ENCODE measurements around the gene VWA8. TPM values are rescaled to one million over a fixed set of nuclear protein-coding genes. Genes with fewer than 3 reads are reported as not detected.

VWA8 gene
- total and polyA plus RNA-seq, 2 of the 13 experiments (the other 11 are each of a cell fraction or from before 2014, with no cell fraction given), result 9.1 to 17.3 TPM

DNA sequence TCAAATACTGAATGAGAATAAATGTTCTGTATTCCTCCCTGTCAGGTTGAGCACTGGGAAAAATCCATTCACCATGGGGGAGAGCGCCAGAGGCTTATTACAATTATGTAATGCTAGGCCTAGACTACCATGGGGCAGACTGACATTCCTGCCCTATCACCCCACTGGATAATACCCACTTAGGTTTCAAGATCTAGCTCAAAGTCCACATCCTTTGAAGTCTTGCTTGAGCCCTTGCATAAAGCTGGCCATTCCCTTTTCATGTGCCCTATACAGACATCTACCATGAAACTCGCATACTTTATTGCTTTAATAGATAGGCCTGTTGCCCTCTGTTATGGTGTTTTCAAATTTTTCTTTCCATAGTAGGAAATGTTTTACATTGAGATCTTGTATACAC, 354.3 kb downstream of the VWA8 start (continued):
- TF ChIP-seq, protein P1, sequence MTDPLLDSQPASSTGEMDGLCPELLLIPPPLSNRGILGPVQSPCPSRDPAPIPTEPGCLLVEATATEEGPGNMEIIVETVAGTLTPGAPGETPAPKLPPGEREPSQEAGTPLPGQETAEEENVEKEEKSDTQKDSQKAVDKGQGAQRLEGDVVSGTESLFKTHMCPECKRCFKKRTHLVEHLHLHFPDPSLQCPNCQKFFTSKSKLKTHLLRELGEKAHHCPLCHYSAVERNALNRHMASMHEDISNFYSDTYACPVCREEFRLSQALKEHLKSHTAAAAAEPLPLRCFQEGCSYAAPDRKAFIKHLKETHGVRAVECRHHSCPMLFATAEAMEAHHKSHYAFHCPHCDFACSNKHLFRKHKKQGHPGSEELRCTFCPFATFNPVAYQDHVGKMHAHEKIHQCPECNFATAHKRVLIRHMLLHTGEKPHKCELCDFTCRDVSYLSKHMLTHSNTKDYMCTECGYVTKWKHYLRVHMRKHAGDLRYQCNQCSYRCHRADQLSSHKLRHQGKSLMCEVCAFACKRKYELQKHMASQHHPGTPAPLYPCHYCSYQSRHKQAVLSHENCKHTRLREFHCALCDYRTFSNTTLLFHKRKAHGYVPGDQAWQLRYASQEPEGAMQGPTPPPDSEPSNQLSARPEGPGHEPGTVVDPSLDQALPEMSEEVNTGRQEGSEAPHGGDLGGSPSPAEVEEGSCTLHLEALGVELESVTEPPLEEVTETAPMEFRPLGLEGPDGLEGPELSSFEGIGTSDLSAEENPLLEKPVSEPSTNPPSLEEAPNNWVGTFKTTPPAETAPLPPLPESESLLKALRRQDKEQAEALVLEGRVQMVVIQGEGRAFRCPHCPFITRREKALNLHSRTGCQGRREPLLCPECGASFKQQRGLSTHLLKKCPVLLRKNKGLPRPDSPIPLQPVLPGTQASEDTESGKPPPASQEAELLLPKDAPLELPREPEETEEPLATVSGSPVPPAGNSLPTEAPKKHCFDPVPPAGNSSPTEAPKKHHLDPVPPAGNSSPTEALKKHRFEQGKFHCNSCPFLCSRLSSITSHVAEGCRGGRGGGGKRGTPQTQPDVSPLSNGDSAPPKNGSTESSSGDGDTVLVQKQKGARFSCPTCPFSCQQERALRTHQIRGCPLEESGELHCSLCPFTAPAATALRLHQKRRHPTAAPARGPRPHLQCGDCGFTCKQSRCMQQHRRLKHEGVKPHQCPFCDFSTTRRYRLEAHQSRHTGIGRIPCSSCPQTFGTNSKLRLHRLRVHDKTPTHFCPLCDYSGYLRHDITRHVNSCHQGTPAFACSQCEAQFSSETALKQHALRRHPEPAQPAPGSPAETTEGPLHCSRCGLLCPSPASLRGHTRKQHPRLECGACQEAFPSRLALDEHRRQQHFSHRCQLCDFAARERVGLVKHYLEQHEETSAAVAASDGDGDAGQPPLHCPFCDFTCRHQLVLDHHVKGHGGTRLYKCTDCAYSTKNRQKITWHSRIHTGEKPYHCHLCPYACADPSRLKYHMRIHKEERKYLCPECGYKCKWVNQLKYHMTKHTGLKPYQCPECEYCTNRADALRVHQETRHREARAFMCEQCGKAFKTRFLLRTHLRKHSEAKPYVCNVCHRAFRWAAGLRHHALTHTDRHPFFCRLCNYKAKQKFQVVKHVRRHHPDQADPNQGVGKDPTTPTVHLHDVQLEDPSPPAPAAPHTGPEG (CRISPR knock-in tag; IDR thresholded peaks at IDR 0.05), result no peak
- TF ChIP-seq NFAT5 (CRISPR knock-in tag; IDR thresholded peaks at IDR 0.05) (no peak), ZNF317 (CRISPR knock-in tag; IDR thresholded peaks at IDR 0.05) (no peak), ZNF329 (CRISPR knock-in tag; IDR thresholded peaks at IDR 0.05; ENCODE audit: low read depth) (no peak), NPAS2 (CRISPR knock-in tag; IDR thresholded peaks at IDR 0.05; ENCODE audit: borderline replicate concordance) (no peak), NFIB (CRISPR knock-in tag; IDR thresholded peaks at IDR 0.05; ENCODE audit: borderline replicate concordance) (no peak), ZNF737 (CRISPR knock-in tag; IDR thresholded peaks at IDR 0.05; ENCODE audit: borderline replicate concordance) (no peak)
- TF ChIP-seq, protein P2, sequence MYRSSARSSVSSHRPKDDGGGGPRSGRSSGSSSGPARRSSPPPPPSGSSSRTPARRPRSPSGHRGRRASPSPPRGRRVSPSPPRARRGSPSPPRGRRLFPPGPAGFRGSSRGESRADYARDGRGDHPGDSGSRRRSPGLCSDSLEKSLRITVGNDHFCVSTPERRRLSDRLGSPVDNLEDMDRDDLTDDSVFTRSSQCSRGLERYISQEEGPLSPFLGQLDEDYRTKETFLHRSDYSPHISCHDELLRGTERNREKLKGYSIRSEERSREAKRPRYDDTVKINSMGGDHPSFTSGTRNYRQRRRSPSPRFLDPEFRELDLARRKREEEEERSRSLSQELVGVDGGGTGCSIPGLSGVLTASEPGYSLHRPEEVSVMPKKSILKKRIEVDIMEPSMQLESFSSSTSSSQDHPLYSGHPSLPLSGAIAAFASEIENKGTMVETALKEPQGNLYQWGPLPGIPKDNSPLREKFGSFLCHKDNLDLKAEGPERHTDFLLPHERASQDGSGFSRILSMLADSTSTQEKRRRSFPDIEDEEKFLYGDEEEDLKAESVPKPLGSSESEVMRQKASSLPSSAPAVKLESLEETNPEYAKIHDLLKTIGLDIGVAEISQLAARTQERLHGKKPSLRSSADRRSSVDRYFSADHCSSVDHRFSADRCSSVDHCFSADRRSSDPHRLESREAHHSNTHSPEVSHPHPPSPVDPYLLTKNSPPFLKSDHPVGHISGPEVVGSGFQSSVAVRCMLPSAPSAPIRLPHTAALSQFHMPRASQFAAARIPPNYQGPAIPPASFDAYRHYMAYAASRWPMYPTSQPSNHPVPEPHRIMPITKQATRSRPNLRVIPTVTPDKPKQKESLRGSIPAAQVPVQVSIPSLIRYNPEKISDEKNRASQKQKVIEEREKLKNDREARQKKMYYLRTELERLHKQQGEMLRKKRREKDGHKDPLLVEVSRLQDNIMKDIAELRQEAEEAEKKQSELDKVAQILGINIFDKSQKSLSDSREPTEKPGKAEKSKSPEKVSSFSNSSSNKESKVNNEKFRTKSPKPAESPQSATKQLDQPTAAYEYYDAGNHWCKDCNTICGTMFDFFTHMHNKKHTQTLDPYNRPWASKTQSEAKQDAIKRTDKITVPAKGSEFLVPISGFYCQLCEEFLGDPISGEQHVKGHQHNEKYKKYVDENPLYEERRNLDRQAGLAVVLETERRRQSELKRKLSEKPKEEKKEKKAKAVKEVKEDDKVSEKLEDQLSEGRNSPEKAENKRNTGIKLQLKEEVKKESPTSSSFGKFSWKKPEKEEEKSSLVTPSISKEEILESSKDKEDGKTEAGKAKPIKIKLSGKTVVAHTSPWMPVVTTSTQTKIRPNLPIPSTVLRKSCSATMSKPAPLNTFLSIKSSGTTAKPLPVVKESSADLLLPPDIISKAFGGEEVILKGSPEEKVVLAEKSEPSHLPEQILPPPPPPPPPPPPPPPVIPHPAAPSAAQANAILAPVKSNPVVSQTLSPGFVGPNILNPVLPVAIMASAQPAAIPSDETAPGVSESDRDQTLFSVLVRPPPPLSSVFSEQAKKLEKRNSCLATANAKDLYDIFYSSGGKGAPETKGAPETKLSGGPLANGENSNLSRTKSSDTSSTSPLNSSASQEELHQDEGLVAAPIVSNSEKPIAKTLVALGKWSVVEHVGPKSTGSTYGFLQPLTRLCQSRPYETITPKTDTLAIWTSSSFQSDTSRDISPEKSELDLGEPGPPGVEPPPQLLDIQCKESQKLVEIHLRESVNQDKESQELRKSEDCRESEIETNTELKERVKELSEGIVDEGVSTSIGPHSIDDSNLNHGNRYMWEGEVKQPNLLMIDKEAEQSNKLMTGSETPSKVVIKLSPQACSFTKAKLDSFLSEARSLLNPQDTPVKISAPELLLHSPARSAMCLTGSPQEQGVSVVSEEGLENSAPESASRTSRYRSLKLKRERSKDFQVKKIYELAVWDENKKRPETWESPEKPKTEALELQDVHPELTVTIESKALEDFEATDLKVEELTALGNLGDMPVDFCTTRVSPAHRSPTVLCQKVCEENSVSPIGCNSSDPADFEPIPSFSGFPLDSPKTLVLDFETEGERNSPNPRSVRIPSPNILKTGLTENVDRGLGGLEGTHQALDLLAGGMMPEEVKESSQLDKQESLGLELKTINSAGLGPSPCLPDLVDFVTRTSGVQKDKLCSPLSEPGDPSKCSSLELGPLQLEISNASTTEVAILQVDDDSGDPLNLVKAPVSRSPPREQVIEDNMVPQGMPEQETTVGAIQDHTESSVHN (CRISPR knock-in tag; IDR thresholded peaks at IDR 0.05), result no peak
- TF ChIP-seq, protein P3, sequence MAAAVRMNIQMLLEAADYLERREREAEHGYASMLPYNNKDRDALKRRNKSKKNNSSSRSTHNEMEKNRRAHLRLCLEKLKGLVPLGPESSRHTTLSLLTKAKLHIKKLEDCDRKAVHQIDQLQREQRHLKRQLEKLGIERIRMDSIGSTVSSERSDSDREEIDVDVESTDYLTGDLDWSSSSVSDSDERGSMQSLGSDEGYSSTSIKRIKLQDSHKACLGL (CRISPR knock-in tag; IDR thresholded peaks at IDR 0.05), result no peak
